ENCODE data around the gene ZNF564. TPM values are rescaled to one million over a fixed set of nuclear protein-coding genes. Genes with fewer than 3 reads are reported as not detected.

The ZNF564 gene
- total RNA-seq, 1 experiment from 2014 or later = 5.1 TPM

DNA sequence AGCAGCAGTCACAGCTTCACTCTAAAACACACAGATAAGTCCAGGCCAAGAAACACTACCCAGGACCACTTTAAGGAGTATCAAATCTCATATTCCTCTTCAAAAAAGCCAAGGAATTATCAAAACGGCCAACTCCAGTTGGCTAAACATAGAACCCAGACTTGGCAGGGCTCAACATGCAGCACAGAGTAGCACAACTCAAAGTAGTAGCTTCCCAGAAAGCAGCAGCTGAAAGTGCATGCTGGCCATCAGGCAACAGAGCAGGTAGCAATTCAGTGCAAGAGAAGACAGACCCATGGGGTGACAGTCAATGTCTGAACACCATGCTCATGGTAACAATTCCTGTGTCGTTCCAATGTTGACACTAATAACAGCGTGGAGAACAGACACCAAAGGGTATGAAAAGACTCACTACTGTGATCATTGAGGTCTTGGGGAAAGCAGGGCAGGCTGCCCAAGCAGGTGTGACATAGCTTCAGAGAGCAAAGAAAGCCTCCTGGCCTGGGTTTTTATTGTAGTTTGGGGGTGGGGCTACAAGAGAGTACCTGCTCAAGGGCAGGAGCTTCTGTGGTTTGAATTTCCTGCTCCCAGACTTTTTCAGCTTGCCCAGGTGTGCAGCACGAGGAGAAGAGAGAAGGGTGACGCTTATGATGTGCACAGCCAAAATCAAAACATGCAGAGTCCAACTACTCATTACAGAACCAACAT lies 72.9 kb downstream of the ZNF564 start:
- H3K4me1 Mint-ChIP-seq (ENCODE audit: insufficient read depth, unreplicated experiment) = no peaks in the 10 kb centered on the region
- TF ChIP-seq, protein P1, sequence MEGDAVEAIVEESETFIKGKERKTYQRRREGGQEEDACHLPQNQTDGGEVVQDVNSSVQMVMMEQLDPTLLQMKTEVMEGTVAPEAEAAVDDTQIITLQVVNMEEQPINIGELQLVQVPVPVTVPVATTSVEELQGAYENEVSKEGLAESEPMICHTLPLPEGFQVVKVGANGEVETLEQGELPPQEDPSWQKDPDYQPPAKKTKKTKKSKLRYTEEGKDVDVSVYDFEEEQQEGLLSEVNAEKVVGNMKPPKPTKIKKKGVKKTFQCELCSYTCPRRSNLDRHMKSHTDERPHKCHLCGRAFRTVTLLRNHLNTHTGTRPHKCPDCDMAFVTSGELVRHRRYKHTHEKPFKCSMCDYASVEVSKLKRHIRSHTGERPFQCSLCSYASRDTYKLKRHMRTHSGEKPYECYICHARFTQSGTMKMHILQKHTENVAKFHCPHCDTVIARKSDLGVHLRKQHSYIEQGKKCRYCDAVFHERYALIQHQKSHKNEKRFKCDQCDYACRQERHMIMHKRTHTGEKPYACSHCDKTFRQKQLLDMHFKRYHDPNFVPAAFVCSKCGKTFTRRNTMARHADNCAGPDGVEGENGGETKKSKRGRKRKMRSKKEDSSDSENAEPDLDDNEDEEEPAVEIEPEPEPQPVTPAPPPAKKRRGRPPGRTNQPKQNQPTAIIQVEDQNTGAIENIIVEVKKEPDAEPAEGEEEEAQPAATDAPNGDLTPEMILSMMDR (IDR thresholded peaks at IDR 0.05; ENCODE audit: unreplicated experiment) = no peak
- no peaks in the 10 kb centered on the region for H3K27me3 Mint-ChIP-seq (ENCODE audit: insufficient read depth, unreplicated experiment)
- no peaks in the 10 kb centered on the region for H3K9me3 Mint-ChIP-seq (ENCODE audit: unreplicated experiment)
- POLR2A ChIA-PET = interaction anchor here (0.5 to 0.6 kb wide), 2 partner anchors 148 to 1151 kb away, joined by 3 read pairs; no protein-coding TSS in a partner anchor
- CTCF ChIA-PET = interaction anchor here (0.6 to 0.9 kb wide), 4 partner anchors 22 to 180 kb away, joined by 3 read pairs; no protein-coding TSS in a partner anchor
- H3K4me3 Mint-ChIP-seq (ENCODE audit: unreplicated experiment) = no peak overlapping the region
- intact Hi-C loops (cut with micrococcal nuclease) = no loop called here
- H3K27ac Mint-ChIP-seq (ENCODE audit: low read depth, unreplicated experiment) = no peak overlapping the region
- no TSS peak for BruUV-seq (replicated peaks)
- H3K36me3 Mint-ChIP-seq (ENCODE audit: insufficient read depth, unreplicated experiment) = peaks cover 6% of the 10 kb centered on the region
- no peak for DNase-seq (ENCODE audit: unreplicated experiment)

Other genes with a start within 250 kb of the ZNF564 start
- gene ZNF563, start 217.8 kb downstream of the ZNF564 start, total RNA-seq (2022) = 1.1 and 1.3 TPM in 2 replicates
- gene ZNF442, start 185.8 kb downstream of the ZNF564 start, total RNA-seq (2022) = 0.44 and 0.49 TPM in 2 replicates
- gene ZNF799, start 150.2 kb downstream of the ZNF564 start, total RNA-seq (2022) = 1.0 and 1.8 TPM in 2 replicates
- gene ZNF443, start 110.5 kb downstream of the ZNF564 start, total RNA-seq (2022) = 0.79 and 1.6 TPM in 2 replicates
- 0.23 and 0.52 TPM in 2 replicates for gene ZNF709, start 66.7 kb downstream of the ZNF564 start, total RNA-seq (2022)
- gene ZNF490, start 59.3 kb upstream of the ZNF564 start, total RNA-seq (2022) = 6.9 and 8.4 TPM in 2 replicates
- 23.7 and 40.2 TPM in 2 replicates for gene ZNF791, start 59.4 kb upstream of the ZNF564 start, total RNA-seq (2022)
- 53.8 and 67.0 TPM in 2 replicates for gene MAN2B1, start 115.3 kb upstream of the ZNF564 start, total RNA-seq (2022)
- 9.3 and 11.7 TPM in 2 replicates for gene WDR83, start 115.3 kb upstream of the ZNF564 start, total RNA-seq (2022)
- gene DHPS, start 130.4 kb upstream of the ZNF564 start, total RNA-seq (2022) = 74.2 and 85.8 TPM in 2 replicates
- not detected in 2 replicates for gene GNG14, start 136.5 kb upstream of the ZNF564 start, total RNA-seq (2022)
- 10.8 and 13.8 TPM in 2 replicates for gene FBXW9, start 145.1 kb upstream of the ZNF564 start, total RNA-seq (2022)
- 74.7 and 89.5 TPM in 2 replicates for gene TNPO2, start 172.4 kb upstream of the ZNF564 start, total RNA-seq (2022)
- gene TRIR, start 183.2 kb upstream of the ZNF564 start, total RNA-seq (2022) = 139 and 146 TPM in 2 replicates
- 62.9 and 67.1 TPM in 2 replicates for gene GET3, start 186.0 kb upstream of the ZNF564 start, total RNA-seq (2022)
- gene BEST2, start 200.3 kb upstream of the ZNF564 start, total RNA-seq (2022) = 0.70 and 0.83 TPM in 2 replicates
- 31.6 and 32.8 TPM in 2 replicates for gene HOOK2, start 224.1 kb upstream of the ZNF564 start, total RNA-seq (2022)
- gene JUNB, start 240.0 kb upstream of the ZNF564 start, total RNA-seq (2022) = 86.4 and 125 TPM in 2 replicates

Measured in MCF 10A (cell line).